Measurements from ENCODE around the gene GTF3C1.

Gene GTF3C1

DNA sequence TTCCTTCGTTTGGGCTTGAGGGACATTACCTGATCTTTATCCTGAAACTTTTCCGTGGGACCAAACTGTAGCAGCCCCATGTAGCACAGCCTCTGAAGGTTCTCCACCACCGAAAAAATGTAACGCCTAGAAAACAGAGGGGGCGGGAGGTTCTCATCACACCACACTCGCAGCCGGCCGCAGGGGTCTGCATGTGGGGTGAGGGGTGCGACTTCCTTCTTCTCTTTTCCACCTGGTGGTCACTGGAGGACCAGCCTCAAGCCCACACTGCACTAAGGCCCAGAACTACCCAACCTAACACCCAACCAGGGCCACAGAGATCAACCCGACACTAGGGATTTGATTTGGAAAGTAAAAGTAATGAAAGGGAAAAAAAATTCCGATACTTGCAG is 57.1 kb downstream of the GTF3C1 start:
- Histone ChIP-seq H3K9ac (ENCODE audit: low read depth, low read length) (no peak overlapping the region), H3K27me3 (ENCODE audit: insufficient read depth, low read length) (no peaks in the 10 kb centered on the region), H3K27ac (ENCODE audit: low read length) (no peak overlapping the region), H3K36me3 (ENCODE audit: insufficient read depth, low read depth, low read length) (peaks cover 98% of the 10 kb centered on the region), H3K4me3 (ENCODE audit: low read length) (no peak overlapping the region), H3K4me1 (ENCODE audit: insufficient read depth, low read length) (no peaks in the 10 kb centered on the region), H3K9me3 (ENCODE audit: insufficient read depth, low read depth, low read length) (no peaks in the 10 kb centered on the region)

- H3K4me3 ChIP-seq (ENCODE audit: low read length), result no peak overlapping the region
- H3K9ac ChIP-seq (ENCODE audit: low read depth, low read length), result no peak overlapping the region
- no peaks in the 10 kb centered on the region for H3K9me3 ChIP-seq (ENCODE audit: insufficient read depth, low read depth, low read length)
- H3K27ac ChIP-seq (ENCODE audit: low read length), result no peak overlapping the region
- peaks cover 97% of the 10 kb centered on the region for H3K36me3 ChIP-seq (ENCODE audit: insufficient read depth, low read depth, low read length)
- no peaks in the 10 kb centered on the region for H3K27me3 ChIP-seq (ENCODE audit: insufficient read depth, low read length)
- H3K4me1 ChIP-seq (ENCODE audit: insufficient read depth, low read length), result no peaks in the 10 kb centered on the region
Observed at GRCh38 chr16:27491894-27492587, 57.7 kb downstream of the GTF3C1 start.

DNA sequence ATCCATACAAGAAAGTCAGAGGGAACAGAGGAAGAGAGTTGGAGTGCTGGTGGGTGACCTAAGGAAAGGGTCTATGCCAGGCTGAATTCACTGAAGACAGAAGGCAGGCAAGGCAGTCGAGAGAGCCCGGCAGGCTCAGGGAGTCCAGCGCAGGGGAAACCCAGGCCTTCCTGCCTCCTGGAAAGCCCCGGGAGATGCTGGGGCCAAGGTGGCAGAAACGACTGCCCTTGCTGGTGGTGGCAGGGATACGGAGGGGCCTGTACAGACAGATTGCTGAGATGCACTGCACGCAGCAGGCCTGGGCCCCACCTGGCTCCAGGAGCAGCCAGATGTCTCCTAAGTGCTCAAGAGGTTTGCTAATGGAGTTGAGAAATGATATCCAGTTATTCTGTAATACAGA is 59.8 kb downstream of the GTF3C1 start:
- Histone ChIP-seq H3K9me3 (ENCODE audit: insufficient read depth, low read depth, low read length) (no peaks in the 10 kb centered on the region), H3K4me3 (ENCODE audit: low read length) (no peak overlapping the region), H3K27ac (ENCODE audit: low read length) (no peak overlapping the region), H3K36me3 (ENCODE audit: insufficient read depth, low read depth, low read length) (peaks cover 98% of the 10 kb centered on the region), H3K27me3 (ENCODE audit: insufficient read depth, low read length) (no peaks in the 10 kb centered on the region), H3K9ac (ENCODE audit: low read depth, low read length) (no peak overlapping the region), H3K4me1 (ENCODE audit: insufficient read depth, low read length) (no peaks in the 10 kb centered on the region)

DNA sequence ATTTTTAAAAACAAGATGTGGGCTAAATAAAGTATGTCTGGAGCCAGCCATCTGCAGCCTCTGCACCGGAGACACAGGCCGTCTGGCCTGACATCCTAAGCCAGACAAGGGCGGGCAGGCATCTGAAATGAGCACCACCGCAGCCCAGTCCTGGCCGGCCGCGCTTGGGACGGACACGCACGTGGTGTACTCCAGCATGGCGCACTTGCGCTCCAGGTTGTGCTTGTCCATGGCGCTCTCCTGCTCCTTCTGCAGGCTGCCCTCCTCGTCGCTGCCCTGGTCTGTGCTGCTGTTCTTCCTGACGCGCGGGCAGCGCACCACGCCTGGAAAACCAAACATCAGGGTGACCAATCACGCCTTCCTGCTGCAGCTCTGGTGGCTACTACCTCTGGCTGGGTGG is 60.3 kb downstream of the GTF3C1 start:
- Histone ChIP-seq H3K9me3 (ENCODE audit: insufficient read depth, low read depth, low read length) (no peaks in the 10 kb centered on the region), H3K9ac (ENCODE audit: low read depth, low read length) (no peak overlapping the region), H3K36me3 (ENCODE audit: insufficient read depth, low read depth, low read length) (peaks cover 98% of the 10 kb centered on the region), H3K4me3 (ENCODE audit: low read length) (no peak overlapping the region), H3K27ac (ENCODE audit: low read length) (no peak overlapping the region), H3K27me3 (ENCODE audit: insufficient read depth, low read length) (no peaks in the 10 kb centered on the region), H3K4me1 (ENCODE audit: insufficient read depth, low read length) (no peaks in the 10 kb centered on the region)

- Histone ChIP-seq H3K9ac (ENCODE audit: low read depth, low read length) (no peak overlapping the region), H3K36me3 (ENCODE audit: insufficient read depth, low read depth, low read length) (peaks cover 99% of the 10 kb centered on the region), H3K27ac (ENCODE audit: low read length) (no peak overlapping the region)
Observed at GRCh38 chr16:27486760-27487159, 63.0 kb downstream of the GTF3C1 start.

GRCh38 chr16:27486344-27486743 is 63.4 kb downstream of the GTF3C1 start:
- Histone ChIP-seq H3K9ac (ENCODE audit: low read depth, low read length) (no peak overlapping the region), H3K4me3 (ENCODE audit: low read length) (no peak overlapping the region), H3K36me3 (ENCODE audit: insufficient read depth, low read depth, low read length) (peaks cover 99% of the 10 kb centered on the region), H3K27ac (ENCODE audit: low read length) (no peak overlapping the region), H3K4me1 (ENCODE audit: insufficient read depth, low read length) (no peaks in the 10 kb centered on the region), H3K27me3 (ENCODE audit: insufficient read depth, low read length) (no peaks in the 10 kb centered on the region), H3K9me3 (ENCODE audit: insufficient read depth, low read depth, low read length) (no peaks in the 10 kb centered on the region)

More at GRCh38 chr16:27486760-27487159, 63.0 kb downstream of the GTF3C1 start:
- no peaks in the 10 kb centered on the region for H3K27me3 ChIP-seq (ENCODE audit: insufficient read depth, low read length)
- H3K9me3 ChIP-seq (ENCODE audit: insufficient read depth, low read depth, low read length), result no peaks in the 10 kb centered on the region
- H3K4me3 ChIP-seq (ENCODE audit: low read length), result no peak overlapping the region
- no peaks in the 10 kb centered on the region for H3K4me1 ChIP-seq (ENCODE audit: insufficient read depth, low read length)

DNA sequence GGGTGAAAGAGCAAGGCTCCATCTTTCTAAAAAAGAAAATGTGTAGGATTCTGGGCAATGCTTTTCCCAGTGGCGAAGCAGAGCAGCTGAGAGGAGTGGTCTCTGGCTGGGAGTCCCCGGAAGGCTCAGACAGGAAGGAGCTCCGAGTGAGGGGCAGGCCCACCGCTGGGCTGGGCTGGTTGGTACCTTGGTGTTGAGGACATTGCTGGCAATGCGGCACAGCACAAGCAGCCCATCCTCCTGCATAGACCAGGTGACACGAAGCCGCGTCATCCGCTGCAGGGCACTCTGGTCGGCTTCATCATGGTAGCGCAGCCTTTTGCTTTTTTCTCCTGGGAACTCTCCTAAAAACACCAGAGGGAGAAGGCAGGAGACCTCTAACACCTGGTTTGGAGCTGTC is 63.9 kb downstream of the GTF3C1 start:
- peaks cover 99% of the 10 kb centered on the region for H3K36me3 ChIP-seq (ENCODE audit: insufficient read depth, low read depth, low read length)
- no peaks in the 10 kb centered on the region for H3K27me3 ChIP-seq (ENCODE audit: insufficient read depth, low read length)
- H3K4me3 ChIP-seq (ENCODE audit: low read length), result no peak overlapping the region
- H3K4me1 ChIP-seq (ENCODE audit: insufficient read depth, low read length), result no peaks in the 10 kb centered on the region
- no peak overlapping the region for H3K9ac ChIP-seq (ENCODE audit: low read depth, low read length)
- no peaks in the 10 kb centered on the region for H3K9me3 ChIP-seq (ENCODE audit: insufficient read depth, low read depth, low read length)
- H3K27ac ChIP-seq (ENCODE audit: low read length), result no peak overlapping the region

DNA sequence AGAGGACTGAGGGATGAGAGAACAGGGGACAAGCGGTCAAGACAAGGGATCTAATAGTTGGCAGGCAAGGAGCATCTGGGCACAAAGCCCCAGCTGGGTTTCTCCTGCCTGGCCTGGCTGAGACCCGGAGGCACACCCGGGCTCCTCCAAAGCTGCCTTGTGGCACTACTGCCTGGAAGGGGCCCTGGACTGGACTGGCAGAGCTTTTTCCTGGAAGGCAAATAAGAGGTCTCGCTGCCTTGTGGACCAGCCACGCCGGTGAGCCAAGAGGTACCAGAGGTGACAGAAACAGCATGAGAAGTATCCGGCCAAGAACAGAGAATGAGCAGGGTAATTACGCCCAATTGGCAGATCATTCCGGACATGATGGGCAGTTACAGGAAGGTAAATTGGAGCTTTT is 64.6 kb downstream of the GTF3C1 start:
- Histone ChIP-seq H3K4me3 (ENCODE audit: low read length) (no peak overlapping the region), H3K36me3 (ENCODE audit: insufficient read depth, low read depth, low read length) (peaks cover 99% of the 10 kb centered on the region)

DNA sequence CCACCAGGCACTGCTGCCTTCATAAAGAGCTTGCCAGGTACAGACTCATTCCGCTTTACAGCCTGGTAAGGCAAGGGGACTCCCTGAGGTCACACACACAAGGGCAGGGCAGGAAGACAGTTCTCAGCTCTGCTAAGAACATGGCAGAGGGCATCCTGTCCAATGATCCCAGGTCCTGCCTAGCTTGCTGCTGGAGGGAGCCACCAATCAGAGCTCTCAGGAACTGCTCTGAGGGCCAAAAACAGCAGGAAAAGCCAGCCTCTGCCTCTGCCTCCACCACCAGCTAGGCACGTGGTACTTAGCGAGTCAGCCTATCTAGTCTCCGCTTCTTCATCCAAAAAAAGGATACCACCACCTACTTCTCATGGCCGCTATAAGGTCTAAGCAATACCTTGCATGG is 66.1 kb downstream of the GTF3C1 start:
- Histone ChIP-seq H3K9me3 (ENCODE audit: insufficient read depth, low read depth, low read length) (no peaks in the 10 kb centered on the region), H3K27ac (ENCODE audit: low read length) (no peak overlapping the region), H3K4me1 (ENCODE audit: insufficient read depth, low read length) (no peaks in the 10 kb centered on the region), H3K9ac (ENCODE audit: low read depth, low read length) (no peak overlapping the region), H3K36me3 (ENCODE audit: insufficient read depth, low read depth, low read length) (peaks cover 97% of the 10 kb centered on the region), H3K4me3 (ENCODE audit: low read length) (no peak overlapping the region), H3K27me3 (ENCODE audit: insufficient read depth, low read length) (no peaks in the 10 kb centered on the region)

More for the DNA sequence above, 64.6 kb downstream of the GTF3C1 start:
- no peaks in the 10 kb centered on the region for H3K9me3 ChIP-seq (ENCODE audit: insufficient read depth, low read depth, low read length)
- no peaks in the 10 kb centered on the region for H3K4me1 ChIP-seq (ENCODE audit: insufficient read depth, low read length)
- no peaks in the 10 kb centered on the region for H3K27me3 ChIP-seq (ENCODE audit: insufficient read depth, low read length)
- no peak overlapping the region for H3K9ac ChIP-seq (ENCODE audit: low read depth, low read length)
- H3K27ac ChIP-seq (ENCODE audit: low read length), result no peak overlapping the region

DNA sequence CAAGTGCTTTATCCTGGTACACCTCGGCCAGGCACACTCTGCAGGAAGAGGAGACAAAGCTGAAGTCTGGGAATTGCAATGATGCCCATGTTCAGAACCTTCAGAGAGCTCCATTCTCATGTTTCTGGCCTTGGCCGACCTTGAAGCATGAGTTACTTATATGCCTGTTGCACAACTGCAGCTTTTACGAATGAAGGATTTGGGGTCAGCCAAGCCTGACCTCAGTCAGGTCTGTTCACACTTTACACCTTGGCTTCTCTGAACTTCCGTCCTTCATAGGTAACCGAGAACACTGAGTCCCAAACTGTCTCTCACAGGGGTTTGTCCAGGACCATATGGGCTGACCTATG is 66.7 kb downstream of the GTF3C1 start:
- H3K27me3 ChIP-seq (ENCODE audit: insufficient read depth, low read length), result no peaks in the 10 kb centered on the region
- H3K9me3 ChIP-seq (ENCODE audit: insufficient read depth, low read depth, low read length), result no peaks in the 10 kb centered on the region
- no peaks in the 10 kb centered on the region for H3K4me1 ChIP-seq (ENCODE audit: insufficient read depth, low read length)
- H3K4me3 ChIP-seq (ENCODE audit: low read length), result no peak overlapping the region
- H3K27ac ChIP-seq (ENCODE audit: low read length), result no peak overlapping the region
- peaks cover 97% of the 10 kb centered on the region for H3K36me3 ChIP-seq (ENCODE audit: insufficient read depth, low read depth, low read length)
- H3K9ac ChIP-seq (ENCODE audit: low read depth, low read length), result no peak overlapping the region

DNA sequence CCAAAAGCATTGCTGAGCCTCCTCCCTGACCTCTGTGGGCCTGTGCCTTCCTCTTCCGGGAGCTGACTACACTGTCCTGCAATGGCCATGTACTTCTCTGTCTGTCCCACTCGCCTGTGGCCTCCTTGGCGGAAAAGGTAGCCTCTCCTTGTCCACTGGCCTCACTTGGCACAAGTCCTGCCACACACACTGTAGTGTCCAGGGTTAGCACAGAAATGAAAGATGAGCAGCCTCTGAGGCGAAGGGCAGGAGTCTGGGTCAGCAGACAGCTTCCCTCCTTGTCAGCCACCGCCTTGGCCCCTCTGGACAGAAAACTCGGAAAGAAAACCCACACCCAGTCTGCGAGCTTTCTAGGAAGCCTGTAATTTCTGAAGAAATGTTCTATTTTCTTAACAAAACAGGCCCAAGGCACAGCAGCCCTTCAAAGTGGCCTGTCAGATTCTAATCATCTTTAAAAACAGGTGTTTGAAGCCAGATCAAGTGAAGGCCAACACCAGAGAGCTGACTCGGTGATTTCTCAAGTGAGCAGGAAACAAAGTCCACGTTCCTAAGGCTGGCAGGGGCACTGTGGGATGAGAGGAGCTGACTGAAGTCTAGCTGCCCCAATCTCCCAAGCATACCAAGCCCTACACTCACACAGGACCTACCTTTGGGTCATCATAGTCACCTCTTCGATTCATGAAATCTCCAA is 67.2 kb downstream of the GTF3C1 start:
- no peak overlapping the region for H3K4me3 ChIP-seq (ENCODE audit: low read length)
- no peaks in the 10 kb centered on the region for H3K4me1 ChIP-seq (ENCODE audit: insufficient read depth, low read length)
- H3K27ac ChIP-seq (ENCODE audit: low read length), result no peak overlapping the region
- no peak overlapping the region for H3K9ac ChIP-seq (ENCODE audit: low read depth, low read length)
- no peaks in the 10 kb centered on the region for H3K27me3 ChIP-seq (ENCODE audit: insufficient read depth, low read length)
- no peaks in the 10 kb centered on the region for H3K9me3 ChIP-seq (ENCODE audit: insufficient read depth, low read depth, low read length)
- H3K36me3 ChIP-seq (ENCODE audit: insufficient read depth, low read depth, low read length), result peaks cover 97% of the 10 kb centered on the region

DNA sequence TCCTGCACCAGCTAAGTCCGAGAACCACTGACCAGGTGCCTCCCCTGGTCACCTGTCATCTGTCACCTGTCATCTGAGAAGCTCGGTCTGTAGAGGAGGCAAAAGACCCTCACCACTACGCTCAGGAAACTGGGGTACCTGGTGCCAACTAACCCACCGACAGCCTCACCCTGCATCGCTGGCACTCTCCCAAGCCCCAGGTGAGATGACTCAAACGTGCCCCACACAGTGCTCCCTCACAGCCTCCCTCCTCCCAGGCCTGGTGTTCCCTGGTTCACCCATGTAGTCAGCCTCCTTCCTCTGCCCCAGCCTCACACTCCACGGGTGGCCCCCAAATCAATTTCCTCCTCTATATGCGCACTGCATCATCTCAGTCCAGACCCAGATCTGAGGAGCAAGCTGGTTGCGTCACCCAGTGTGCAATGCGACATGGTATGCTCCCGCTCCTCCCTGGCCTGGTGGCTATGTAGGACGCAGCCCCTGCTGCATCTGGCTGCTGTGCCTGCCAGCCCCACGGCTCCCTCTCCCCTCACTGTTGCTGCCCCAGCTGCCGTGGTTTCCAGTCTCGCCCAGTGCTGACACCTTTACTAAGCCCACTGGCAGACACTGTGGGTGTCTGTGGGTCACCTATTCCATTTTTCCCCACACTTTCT is 68.3 kb downstream of the GTF3C1 start:
- H3K4me1 ChIP-seq (ENCODE audit: insufficient read depth, low read length), result no peaks in the 10 kb centered on the region
- no peak overlapping the region for H3K9ac ChIP-seq (ENCODE audit: low read depth, low read length)
- no peaks in the 10 kb centered on the region for H3K9me3 ChIP-seq (ENCODE audit: insufficient read depth, low read depth, low read length)
- H3K4me3 ChIP-seq (ENCODE audit: low read length), result no peak overlapping the region
- no peak overlapping the region for H3K27ac ChIP-seq (ENCODE audit: low read length)
- peaks cover 98% of the 10 kb centered on the region for H3K36me3 ChIP-seq (ENCODE audit: insufficient read depth, low read depth, low read length)
- no peaks in the 10 kb centered on the region for H3K27me3 ChIP-seq (ENCODE audit: insufficient read depth, low read length)

Measured in iPS-20b (cell line).